IMR-90 (cell line): Measurements from ENCODE around the gene ELMO1. TPM values are rescaled to one million over a fixed set of nuclear protein-coding genes. Genes with fewer than 3 reads are reported as not detected.

Experiments used
- ATAC-seq: fragments of 200-7000 bp; cut with Tn5 transposase; 2 replicates; pipeline ENCODE4 v1.9.1; 2020; ENCODE audit warnings: low read depth, mild to moderate bottlenecking, moderate library complexity
- BruUV-seq: library from RNA; stranded (reverse); fragments of 400-500 nt; replicated peaks from 2 replicates; lab custom pipeline; 2021; lab: Mats Ljungman, UMichigan
- CTCF ChIA-PET: fragments of 300-600 bp; formaldehyde crosslinking; extraction: SDS; loops from one replicate; lab custom pipeline; 2021; ENCODE audit warnings: antibody characterized with exemption; lab: Yijun Ruan, JAX
- POLR2A ChIA-PET: fragments of 300-600 bp; sonication (Branson Sonifier 250); formaldehyde crosslinking; loops from one replicate; lab custom pipeline; 2022; ENCODE audit warnings: antibody characterized with exemption; ENCODE audit not compliant: unreplicated experiment; lab: Charles Lee
- DNase-seq: peaks from one replicate; pipeline ENCODE4 v3.0.0; 2013
- H2AFZ ChIP-seq: replicated peaks from 2 replicates; pipeline ENCODE3; 2013; ENCODE audit warnings: low read length, mild to moderate bottlenecking; ENCODE audit not compliant: poor library complexity
- H2AK5ac ChIP-seq: 2 replicates; pipeline ENCODE4 v1.6.1; 2013; ENCODE audit warnings: low read depth, low read length, inconsistent platforms
- H2AK9ac ChIP-seq: replicated peaks from 2 replicates; pipeline ENCODE3; 2013; ENCODE audit warnings: mild to moderate bottlenecking, low read depth, low read length, moderate library complexity; ENCODE audit not compliant: poor library complexity
- H2BK120ac ChIP-seq: 2 replicates; pipeline ENCODE4 v1.6.1; 2013; ENCODE audit warnings: low read depth, low read length, inconsistent platforms
- H2BK15ac ChIP-seq: 3 replicates; pipeline ENCODE4 v1.6.1; 2013; ENCODE audit warnings: low read depth, low read length, inconsistent platforms
- H2BK20ac ChIP-seq: 2 replicates; pipeline ENCODE4 v1.6.1; 2013; ENCODE audit warnings: low read depth, mild to moderate bottlenecking, inconsistent platforms, low read length, moderate library complexity
- H2BK5ac ChIP-seq: 2 replicates; pipeline ENCODE4 v1.6.1; 2013; ENCODE audit warnings: mild to moderate bottlenecking, low read depth, low read length, inconsistent platforms; ENCODE audit not compliant: poor library complexity, severe bottlenecking
- H3K14ac ChIP-seq: replicated peaks from 2 replicates; pipeline ENCODE4 v1.6.1; 2013; ENCODE audit warnings: low read depth, low read length, inconsistent platforms
- H3K18ac ChIP-seq: 2 replicates; pipeline ENCODE4 v1.6.1; 2013; ENCODE audit warnings: low read depth, low read length, control low read depth
- H3K23ac ChIP-seq: 2 replicates; pipeline ENCODE4 v1.6.1; 2013; ENCODE audit warnings: low read depth, low read length, inconsistent platforms
- H3K27ac ChIP-seq: 2 replicates; pipeline ENCODE4 v1.5.1; 2013; ENCODE audit warnings: mild to moderate bottlenecking, control low read depth, low read length; ENCODE audit not compliant: insufficient read depth
- H3K27me3 ChIP-seq: 2 replicates; pipeline ENCODE4 v1.6.1; 2013; ENCODE audit warnings: low read length; ENCODE audit not compliant: control insufficient read depth, insufficient read depth
- H3K36me3 ChIP-seq: 2 replicates; pipeline ENCODE4 v1.6.1; 2013; ENCODE audit warnings: low read length, mixed read lengths; ENCODE audit not compliant: control insufficient read depth, insufficient read depth
- H3K4ac ChIP-seq: 2 replicates; pipeline ENCODE4 v1.6.1; 2013; ENCODE audit warnings: low read depth, low read length, inconsistent platforms
- H3K4me1 ChIP-seq: 2 replicates; pipeline ENCODE4 v1.6.1; 2013; ENCODE audit warnings: low read length, mixed read lengths; ENCODE audit not compliant: control insufficient read depth, insufficient read depth
- H3K4me2 ChIP-seq: 2 replicates; pipeline ENCODE4 v1.6.1; 2013; ENCODE audit warnings: low read depth, mild to moderate bottlenecking, control low read depth, low read length, moderate library complexity
- H3K4me3 ChIP-seq: 2 replicates; pipeline ENCODE4 v1.5.1; 2013; ENCODE audit warnings: low read depth, mild to moderate bottlenecking, control low read depth, low read length, moderate library complexity; ENCODE audit not compliant: insufficient read depth
- H3K56ac ChIP-seq: 2 replicates; pipeline ENCODE4 v1.6.1; 2013; ENCODE audit warnings: low read length, inconsistent platforms; ENCODE audit not compliant: insufficient read depth; ENCODE audit errors: extremely low read depth
- H3K79me1 ChIP-seq, 2 experiments: 2 replicates each; pipeline ENCODE4 v1.6.1; 2013; ENCODE audit warnings: low read length in 2 of 2, inconsistent platforms in 1 of 2, low read depth in 1 of 2
- H3K9ac ChIP-seq: 2 replicates; pipeline ENCODE4 v1.6.1; 2013; ENCODE audit warnings: low read depth, low read length, control low read depth
- H3K9me1 ChIP-seq: 2 replicates; pipeline ENCODE4 v1.6.1; 2013; ENCODE audit warnings: low read length, inconsistent platforms; ENCODE audit not compliant: insufficient read depth
- H3K9me3 ChIP-seq: 2 replicates; pipeline ENCODE4 v1.6.1; 2013; ENCODE audit warnings: low read length; ENCODE audit not compliant: control insufficient read depth, insufficient read depth
- H4K20me1 ChIP-seq: 2 replicates; pipeline ENCODE4 v1.6.1; 2013; ENCODE audit warnings: low read length, inconsistent platforms; ENCODE audit not compliant: insufficient read depth
- H4K5ac ChIP-seq: 2 replicates; pipeline ENCODE4 v1.6.1; 2013; ENCODE audit warnings: mild to moderate bottlenecking, low read depth, low read length, control low read depth
- H4K8ac ChIP-seq, 2 experiments: 2 replicates each; pipeline ENCODE4 v1.6.1; 2013; ENCODE audit warnings: low read depth in 2 of 2, low read length in 2 of 2, control low read depth in 1 of 2, inconsistent platforms in 1 of 2
- H4K91ac ChIP-seq: 2 replicates; pipeline ENCODE4 v1.6.1; 2013; ENCODE audit warnings: low read depth, low read length, inconsistent platforms; ENCODE audit not compliant: insufficient read depth
- BHLHE40 ChIP-seq: fragments of 150-350 bp; IDR thresholded peaks from 2 replicates; pipeline ENCODE4 v1.6.1; 2016; ENCODE audit warnings: mild to moderate bottlenecking, low read depth, low read length
- CEBPB ChIP-seq: IDR thresholded peaks from 2 replicates; pipeline ENCODE4 v1.6.1; 2012; ENCODE audit warnings: low read depth, low read length, improper control_type of control experiment
- CHD1 ChIP-seq: IDR thresholded peaks from 2 replicates; pipeline ENCODE4 v1.6.1; 2012; ENCODE audit warnings: low read depth, low read length, improper control_type of control experiment
- FOS ChIP-seq: fragments of 150-350 bp; IDR thresholded peaks from 2 replicates; pipeline ENCODE4 v1.6.1; 2016; ENCODE audit warnings: low read depth, low read length
- MAFK ChIP-seq: IDR thresholded peaks from 2 replicates; pipeline ENCODE4 v1.6.1; 2012; ENCODE audit warnings: low read depth, low read length, improper control_type of control experiment
- MAZ ChIP-seq: IDR thresholded peaks from 2 replicates; pipeline ENCODE4 v1.6.1; 2012; ENCODE audit warnings: low read depth, mild to moderate bottlenecking, low read length, improper control_type of control experiment, moderate library complexity, borderline replicate concordance
- MXI1 ChIP-seq: IDR thresholded peaks from 2 replicates; pipeline ENCODE4 v1.6.1; 2012; ENCODE audit warnings: low read depth, mild to moderate bottlenecking, low read length, moderate library complexity, borderline replicate concordance
- NFE2L2 ChIP-seq: fragments of 150-350 bp; IDR thresholded peaks from 2 replicates; pipeline ENCODE4 v1.6.1; 2016; ENCODE audit warnings: low read depth, mild to moderate bottlenecking, low read length
- POLR2A ChIP-seq: IDR thresholded peaks from 2 replicates; pipeline ENCODE4 v1.6.1; 2012; ENCODE audit warnings: mild to moderate bottlenecking, low read depth, low read length
- RAD21 ChIP-seq: IDR thresholded peaks from 2 replicates; pipeline ENCODE4 v1.6.1; 2012; ENCODE audit warnings: low read length, improper control_type of control experiment
- RCOR1 ChIP-seq: IDR thresholded peaks from 2 replicates; pipeline ENCODE4 v1.6.1; 2012; ENCODE audit warnings: mild to moderate bottlenecking, low read length, improper control_type of control experiment; ENCODE audit not compliant: insufficient replicate concordance
- RFX5 ChIP-seq: IDR thresholded peaks from 2 replicates; pipeline ENCODE4 v1.8.0; 2012; ENCODE audit warnings: low read depth, mild to moderate bottlenecking, low read length, moderate library complexity
- SMC3 ChIP-seq: fragments of 150-350 bp; IDR thresholded peaks from 2 replicates; pipeline ENCODE4 v1.6.1; 2016; ENCODE audit warnings: low read depth, mild to moderate bottlenecking, antibody characterized with exemption, low read length, moderate library complexity
- WGBS, 2 experiments: methylation state at CpG; one replicate each; pipeline versions ENCODE4 v1.1.5 to v1.1.7; 2013; ENCODE audit warnings: missing lambda C conversion rate in 2 of 2; ENCODE audit not compliant: insufficient read length in 1 of 2; ENCODE audit errors: extremely low coverage in 2 of 2; 5-methylcytosine and 5-hydroxymethylcytosine counted together
- dilution Hi-C: fragments of 300-500 bp; cut with HindIII; formaldehyde crosslinking; loops from one replicate; pipeline ENCODE4 v1.14.3; 2018; ENCODE audit warnings: low sequenced_read_pairs; ENCODE audit not compliant: unreplicated experiment
- in situ Hi-C: fragments of 300-500 bp; cut with MboI; formaldehyde crosslinking; loops from 3 replicates; pipeline ENCODE4 v1.14.3; 2019; ENCODE audit warnings: low sequenced_read_pairs, inconsistent platforms, mixed read lengths
- intact Hi-C: fragments of 100-400 bp; cut with micrococcal nuclease; formaldehyde crosslinking; loops from 2 replicates; pipeline ENCODE4 v1.10.0; 2022
- polyA plus RNA-seq, 3 experiments: library from polyadenylated mRNA; depleted of rRNA; stranded (reverse); fragments of >200 nt; gene quantifications; 2 replicates each; pipeline ENCODE4 v1.2.3, GENCODE V29; 2012; ENCODE audit warnings: low replicate concordance in 1 of 3
- total RNA-seq: library from RNA; depleted of rRNA; stranded (reverse); fragments of >200 nt; gene quantifications from 2 replicates; pipeline ENCODE4 v1.2.3, GENCODE V29; 2012
- TF ChIP-seq, protein P1 (sequence below): conservative IDR thresholded peaks from 2 replicates; pipeline ENCODE4 v1.5.1; 2012; ENCODE audit warnings: mild to moderate bottlenecking, low read depth, low read length, improper control_type of control experiment
- TF ChIP-seq, protein P2 (sequence below): fragments of 150-350 bp; IDR thresholded peaks from 2 replicates; pipeline ENCODE4 v1.6.1; 2016; ENCODE audit warnings: low read depth, mild to moderate bottlenecking, low read length, moderate library complexity, borderline replicate concordance
- TF ChIP-seq, protein P3 (sequence below): fragments of 150-350 bp; IDR thresholded peaks from 2 replicates; pipeline ENCODE4 v1.6.1; 2017; ENCODE audit warnings: mild to moderate bottlenecking, antibody characterized with exemption, low read length, low read depth

ELMO1 gene
- total and polyA plus RNA-seq, 2 of the 4 experiments (the other 2 are of a cell fraction) = 0.03 TPM; not detected in 1

DNA sequence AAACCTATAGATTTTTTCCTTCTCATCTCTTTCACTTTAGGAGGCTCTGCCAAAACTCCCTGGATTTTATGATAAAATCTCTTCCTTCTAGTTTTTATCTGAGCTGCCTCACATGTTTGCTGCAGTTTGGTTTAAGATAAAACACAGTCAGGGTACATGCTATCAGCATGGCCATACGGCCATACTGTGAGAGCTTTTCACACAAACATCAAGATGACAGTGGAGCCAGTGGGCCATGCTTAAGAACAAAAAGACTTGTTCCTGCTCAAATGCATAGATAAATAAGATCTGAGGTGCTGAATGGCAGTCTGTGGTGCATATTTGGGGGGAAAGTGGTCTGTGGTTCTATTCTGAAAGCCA, 91.0 kb downstream of the ELMO1 start:
- Histone ChIP-seq H3K9me1 (no peaks in the 10 kb centered on the region), H3K4me3 (no peak overlapping the region), H4K5ac (no peak overlapping the region), H3K36me3 (no peaks in the 10 kb centered on the region), H3K79me1 (no peaks in the 10 kb centered on the region), H2AK5ac (no peak overlapping the region), H3K14ac (no peak overlapping the region), H3K23ac (no peak overlapping the region), H3K27me3 (no peaks in the 10 kb centered on the region), H2BK20ac (no peak overlapping the region), H2AK9ac (no peak overlapping the region), H4K8ac (no peak overlapping the region), H3K9ac (no peak overlapping the region), H3K56ac (no peak overlapping the region), H3K18ac (no peak overlapping the region), H3K4ac (no peak overlapping the region), H3K4me1 (no peaks in the 10 kb centered on the region), H2BK5ac (no peak overlapping the region), H2BK15ac (no peak overlapping the region), H2AFZ (no peak overlapping the region), H3K27ac (no peak overlapping the region), H4K91ac (no peak overlapping the region), H2BK120ac (no peak overlapping the region), H4K20me1 (no peaks in the 10 kb centered on the region), H3K9me3 (peaks cover 14% of the 10 kb centered on the region), H3K4me2 (no peak overlapping the region)
- in situ Hi-C loops (no loop called here), intact Hi-C loops (no loop called here), dilution Hi-C loops (no loop called here)
- no CpG with 5 or more reads among the region's 1 CpG for WGBS, 2 experiments
- TF ChIP-seq POLR2A = no peak
- no peak for TF ChIP-seq RAD21
- no peak for TF ChIP-seq CHD1
- TF ChIP-seq FOS = no peak
- TF ChIP-seq SMC3 = no peak
- TF ChIP-seq, protein P1, sequence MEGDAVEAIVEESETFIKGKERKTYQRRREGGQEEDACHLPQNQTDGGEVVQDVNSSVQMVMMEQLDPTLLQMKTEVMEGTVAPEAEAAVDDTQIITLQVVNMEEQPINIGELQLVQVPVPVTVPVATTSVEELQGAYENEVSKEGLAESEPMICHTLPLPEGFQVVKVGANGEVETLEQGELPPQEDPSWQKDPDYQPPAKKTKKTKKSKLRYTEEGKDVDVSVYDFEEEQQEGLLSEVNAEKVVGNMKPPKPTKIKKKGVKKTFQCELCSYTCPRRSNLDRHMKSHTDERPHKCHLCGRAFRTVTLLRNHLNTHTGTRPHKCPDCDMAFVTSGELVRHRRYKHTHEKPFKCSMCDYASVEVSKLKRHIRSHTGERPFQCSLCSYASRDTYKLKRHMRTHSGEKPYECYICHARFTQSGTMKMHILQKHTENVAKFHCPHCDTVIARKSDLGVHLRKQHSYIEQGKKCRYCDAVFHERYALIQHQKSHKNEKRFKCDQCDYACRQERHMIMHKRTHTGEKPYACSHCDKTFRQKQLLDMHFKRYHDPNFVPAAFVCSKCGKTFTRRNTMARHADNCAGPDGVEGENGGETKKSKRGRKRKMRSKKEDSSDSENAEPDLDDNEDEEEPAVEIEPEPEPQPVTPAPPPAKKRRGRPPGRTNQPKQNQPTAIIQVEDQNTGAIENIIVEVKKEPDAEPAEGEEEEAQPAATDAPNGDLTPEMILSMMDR = no peak
- TF ChIP-seq, protein P2, sequence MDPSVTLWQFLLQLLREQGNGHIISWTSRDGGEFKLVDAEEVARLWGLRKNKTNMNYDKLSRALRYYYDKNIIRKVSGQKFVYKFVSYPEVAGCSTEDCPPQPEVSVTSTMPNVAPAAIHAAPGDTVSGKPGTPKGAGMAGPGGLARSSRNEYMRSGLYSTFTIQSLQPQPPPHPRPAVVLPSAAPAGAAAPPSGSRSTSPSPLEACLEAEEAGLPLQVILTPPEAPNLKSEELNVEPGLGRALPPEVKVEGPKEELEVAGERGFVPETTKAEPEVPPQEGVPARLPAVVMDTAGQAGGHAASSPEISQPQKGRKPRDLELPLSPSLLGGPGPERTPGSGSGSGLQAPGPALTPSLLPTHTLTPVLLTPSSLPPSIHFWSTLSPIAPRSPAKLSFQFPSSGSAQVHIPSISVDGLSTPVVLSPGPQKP = no peak
- TF ChIP-seq CEBPB = no peak
- no peak for TF ChIP-seq MXI1
- TF ChIP-seq NFE2L2 = no peak
- TF ChIP-seq RCOR1 = no peak
- TF ChIP-seq, protein P3, sequence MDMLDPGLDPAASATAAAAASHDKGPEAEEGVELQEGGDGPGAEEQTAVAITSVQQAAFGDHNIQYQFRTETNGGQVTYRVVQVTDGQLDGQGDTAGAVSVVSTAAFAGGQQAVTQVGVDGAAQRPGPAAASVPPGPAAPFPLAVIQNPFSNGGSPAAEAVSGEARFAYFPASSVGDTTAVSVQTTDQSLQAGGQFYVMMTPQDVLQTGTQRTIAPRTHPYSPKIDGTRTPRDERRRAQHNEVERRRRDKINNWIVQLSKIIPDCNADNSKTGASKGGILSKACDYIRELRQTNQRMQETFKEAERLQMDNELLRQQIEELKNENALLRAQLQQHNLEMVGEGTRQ = no peak
- TF ChIP-seq BHLHE40 = no peak
- no peak for TF ChIP-seq RFX5
- no peak for TF ChIP-seq MAZ
- TF ChIP-seq MAFK = no peak
- POLR2A ChIA-PET = no interaction called here
- CTCF ChIA-PET = no interaction called here
- ATAC-seq (no peak), DNase-seq (no peak)
- BruUV-seq = no TSS peak
